ENCODE data around the gene STIM2.

Gene STIM2

DNA sequence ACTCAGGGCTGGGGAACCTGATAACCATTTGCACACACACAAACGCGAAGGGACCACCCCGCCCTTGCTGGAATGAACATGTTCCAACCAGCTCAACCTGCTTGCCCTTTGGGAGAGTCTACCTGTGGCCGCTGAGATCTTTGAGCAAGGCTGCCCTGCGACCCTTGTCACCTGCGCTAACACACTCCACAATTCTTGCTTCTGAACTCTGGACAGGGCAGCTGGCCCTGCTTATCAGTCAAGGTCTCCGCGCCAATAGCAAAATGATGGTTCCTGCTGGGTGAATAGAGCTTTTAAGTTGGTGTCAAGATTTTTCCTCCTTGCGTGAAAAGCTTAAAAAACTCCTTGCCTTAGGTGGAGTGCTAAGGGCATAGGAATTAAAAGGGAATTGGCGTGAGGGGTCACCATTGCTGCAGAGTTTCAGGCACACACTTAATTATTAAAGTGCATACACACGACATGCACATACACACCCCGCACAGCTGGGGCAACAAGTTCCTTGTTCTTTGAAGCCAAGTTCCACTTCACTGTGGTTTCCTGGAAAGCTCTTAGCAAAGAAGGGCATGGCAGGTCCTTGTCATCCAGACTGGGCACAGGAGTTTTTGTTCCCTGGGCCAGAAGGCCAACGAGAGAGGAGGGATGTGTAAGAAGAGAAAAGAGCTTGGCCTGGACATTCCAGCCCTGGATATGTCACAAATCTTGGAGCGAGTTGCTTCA is 207.7 kb downstream of the STIM2 start:
- 96% methylated on average over 9 of the region's 14 CpGs for WGBS (ENCODE audit: insufficient coverage)
- POLR2A ChIA-PET: no interaction called here
- no peaks in the 10 kb centered on the region for H3K36me3 ChIP-seq (ENCODE audit: control insufficient read depth in 4 of 4, insufficient read depth in 4 of 4, low read length in 3 of 4)
- no peak overlapping the region for H3K4me3 ChIP-seq (ENCODE audit: control insufficient read depth in 1 of 7, extremely low read depth in 1 of 7, insufficient read depth in 4 of 7, low read depth in 2 of 7, low read length in 6 of 7)
- peak in 1 of 3 donors; percentile 20 for DNase-seq
- H3K9me3 ChIP-seq (ENCODE audit: control extremely low read depth in 1 of 5, control insufficient read depth in 4 of 5, insufficient read depth in 2 of 5, low read depth in 1 of 5, low read length in 4 of 5): no peaks in the 10 kb centered on the region
- H3K27me3 ChIP-seq (replicated peaks in 2 of 5; ENCODE audit: control insufficient read depth in 4 of 5, insufficient read depth in 5 of 5, low read length in 4 of 5): no peaks in the 10 kb centered on the region
- H3K27ac ChIP-seq (ENCODE audit: insufficient read depth in 1 of 2, low read depth in 1 of 2, low read length in 2 of 2, poor library complexity in 1 of 2, severe bottlenecking in 2 of 2): no peak overlapping the region
- H3K4me1 ChIP-seq (ENCODE audit: control extremely low read depth in 1 of 4, control insufficient read depth in 4 of 4, insufficient read depth in 4 of 4, low read length in 3 of 4): peaks cover 0 to 4% (median 1%) of the 10 kb centered on the region in 4 experiments
- CTCF ChIA-PET: interaction anchor here (0.9 kb wide), 1 partner anchor 20 kb away, joined by 4 read pairs; no protein-coding TSS in a partner anchor

All from common myeloid progenitor, CD34-positive (primary cell).